K562 (cell line): ENCODE measurements around the gene SRPK2. TPM values are rescaled to one million over a fixed set of nuclear protein-coding genes. Genes with fewer than 3 reads are reported as not detected.

Experiments used
- ATAC-seq: fragments of 200-7000 bp; cut with Tn5 transposase; 3 replicates; pipeline ENCODE4 v1.9.1; 2020; ENCODE audit warnings: moderate library complexity
- BruUV-seq: library from RNA; stranded (reverse); fragments of 400-500 nt; replicated peaks from 2 replicates; lab custom pipeline; 2021; lab: Mats Ljungman, UMichigan
- CTCF ChIA-PET: fragments of 300-600 bp; formaldehyde crosslinking; extraction: SDS; loops from one replicate; lab custom pipeline; 2021; ENCODE audit warnings: low intra/inter-chr PET ratio; lab: Yijun Ruan, JAX
- POLR2A ChIA-PET: fragments of 300-600, 350-650 bp; sonication (Branson Sonifier 250); formaldehyde crosslinking; extraction: SDS; loops from one replicate; lab custom pipeline; 2021; ENCODE audit warnings: antibody characterized with exemption, inconsistent platforms; lab: Yijun Ruan, JAX
- DNase-seq, 4 experiments: peaks; one replicate each; pipeline versions ENCODE4 v3.0.0 to v3.0.0-alpha.2; 2011 to 2018; ENCODE audit warnings: low spot score in 3 of 4, mixed read lengths in 3 of 4; ENCODE audit errors: extremely low read depth in 1 of 4
- FAIRE-seq: peaks from 2 replicates; lab custom pipeline; 2011; peaks lifted over from hg19 to GRCh38; lab: Jason Lieb, UNC
- H2AFZ ChIP-seq: 2 replicates; pipeline ENCODE4 v1.6.0; 2011; ENCODE audit warnings: low read depth, low read length, control low read depth, inconsistent platforms
- H3K27ac ChIP-seq: fragments of 200-600 bp; 3 replicates; pipeline ENCODE4 v1.8.0; 2011; ENCODE audit warnings: low read depth, mild to moderate bottlenecking, control low read depth, inconsistent platforms, low read length, moderate library complexity, mixed read lengths; ENCODE audit errors: extremely low read depth
- H3K27me3 ChIP-seq, 2 experiments: fragments of 300-600 bp in 1 of 2; 2 replicates in 1 of 2; 3 replicates in 1 of 2; pipeline versions ENCODE4 v1.6.0 to v1.8.0; 2011; ENCODE audit warnings: inconsistent platforms in 2 of 2, low read length in 2 of 2, mild to moderate bottlenecking in 1 of 2, mixed read lengths in 1 of 2, moderate library complexity in 1 of 2; ENCODE audit not compliant: control insufficient read depth in 2 of 2, insufficient read depth in 2 of 2
- H3K36me3 ChIP-seq: fragments of 300-600 bp; 3 replicates; pipeline ENCODE4 v1.8.0; 2011; ENCODE audit warnings: mild to moderate bottlenecking, low read length, inconsistent platforms; ENCODE audit not compliant: control insufficient read depth, insufficient read depth
- H3K4me1 ChIP-seq, 2 experiments: fragments of 200-600 bp in 1 of 2; replicated peaks in 1 of 2; 2 replicates in 1 of 2; 3 replicates in 1 of 2; pipeline versions ENCODE4 v1.5.1 to v1.8.0; 2011; ENCODE audit warnings: inconsistent platforms in 2 of 2, low read length in 2 of 2, mild to moderate bottlenecking in 1 of 2, mixed read lengths in 1 of 2, moderate library complexity in 1 of 2; ENCODE audit not compliant: control insufficient read depth in 2 of 2, insufficient read depth in 2 of 2
- H3K4me2 ChIP-seq: 2 replicates; pipeline ENCODE4 v1.6.1; 2011; ENCODE audit warnings: low read length, control low read depth, inconsistent platforms, mixed read lengths; ENCODE audit not compliant: insufficient read depth
- H3K4me3 ChIP-seq: fragments of 200-600 bp; sonication (generic), shearing (Covaris generic); 2 replicates; pipeline ENCODE4 v1.5.1; 2016; ENCODE audit warnings: control low read depth, inconsistent platforms
- H3K79me2 ChIP-seq: fragments of 200-600 bp; 3 replicates; pipeline ENCODE4 v1.8.0; 2011; ENCODE audit warnings: low read length, inconsistent platforms; ENCODE audit not compliant: control insufficient read depth, insufficient read depth
- H3K9ac ChIP-seq, 2 experiments: 2 replicates each; pipeline versions ENCODE4 v1.6.0 to v1.6.1; 2011; ENCODE audit warnings: low read depth in 2 of 2, low read length in 2 of 2, control low read depth in 1 of 2, inconsistent platforms in 1 of 2, mild to moderate bottlenecking in 1 of 2, mixed read lengths in 1 of 2; ENCODE audit not compliant: insufficient read depth in 1 of 2
- H3K9me1 ChIP-seq: one replicate; pipeline ENCODE4 v1.6.0; 2011; ENCODE audit warnings: inconsistent platforms, mild to moderate bottlenecking, low read length, moderate library complexity; ENCODE audit not compliant: control insufficient read depth, insufficient read depth
- H3K9me3 ChIP-seq: replicated peaks from 2 replicates; pipeline ENCODE4 v1.5.1; 2011; ENCODE audit warnings: low read depth, low read length, inconsistent platforms; ENCODE audit not compliant: control insufficient read depth, insufficient read depth
- H4K20me1 ChIP-seq: replicated peaks from 2 replicates; pipeline ENCODE4 v1.6.1; 2011; ENCODE audit warnings: low read length, inconsistent platforms, mixed read lengths; ENCODE audit not compliant: control insufficient read depth, insufficient read depth
- ETS2 ChIP-seq: IDR thresholded peaks from 2 replicates; pipeline ENCODE4 v1.6.1; 2016; ENCODE audit warnings: borderline replicate concordance, missing genetic modification characterization, mild to moderate bottlenecking, moderate library complexity, missing compliant biosample characterization; ENCODE audit not compliant: poor library complexity, severe bottlenecking
- GTF2A2 ChIP-seq: IDR thresholded peaks from 2 replicates; pipeline ENCODE4 v1.6.1; 2016; ENCODE audit warnings: mild to moderate bottlenecking, missing genetic modification characterization, missing compliant biosample characterization
- JUNB ChIP-seq: fragments of 450-650 bp; formaldehyde crosslinking; conservative IDR thresholded peaks from 2 replicates; pipeline ENCODE4 v1.4.0; 2020; ENCODE audit warnings: mild to moderate bottlenecking
- MCM5 ChIP-seq: fragments of 450-650 bp; IDR thresholded peaks from 2 replicates; pipeline ENCODE4 v1.6.1; 2016; ENCODE audit warnings: low read depth
- MED1 ChIP-seq: sonication (generic); formaldehyde crosslinking; IDR thresholded peaks from 2 replicates; pipeline ENCODE4 v1.8.1; 2023; ENCODE audit warnings: missing genetic modification reagents, borderline replicate concordance
- PCBP2 ChIP-seq: fragments of 200-400 bp; formaldehyde crosslinking; IDR thresholded peaks from 2 replicates; pipeline ENCODE4 v1.6.1; 2018; ENCODE audit warnings: low read length, low read depth, mild to moderate bottlenecking, moderate library complexity; ENCODE audit not compliant: poor library complexity, severe bottlenecking
- SIRT6 ChIP-seq: IDR thresholded peaks from one replicate; pipeline ENCODE4 v1.6.1; 2012; ENCODE audit warnings: low read depth, mild to moderate bottlenecking, control low read depth, inconsistent platforms, low read length, moderate library complexity
- WHSC1 ChIP-seq: IDR thresholded peaks from one replicate; pipeline ENCODE4 v1.6.1; 2012; ENCODE audit warnings: low read length, control low read depth, inconsistent platforms
- ZBED1 ChIP-seq: IDR thresholded peaks from 2 replicates; pipeline ENCODE4 v1.6.1; 2014
- ZNF146 ChIP-seq: IDR thresholded peaks from one replicate; pipeline ENCODE4 v1.6.1; 2018; ENCODE audit warnings: missing compliant biosample characterization; ENCODE audit not compliant: unreplicated experiment
- ZNF57 ChIP-seq: fragments of 450-650 bp; formaldehyde crosslinking; IDR thresholded peaks from 2 replicates; pipeline ENCODE4 v1.4.0; 2020; ENCODE audit warnings: mild to moderate bottlenecking, moderate library complexity
- ZNF780A ChIP-seq: fragments of 250-450 bp; sonication (Bioruptor Pico); IDR thresholded peaks from 2 replicates; pipeline ENCODE4 v1.5.0; 2021; ENCODE audit warnings: mild to moderate bottlenecking
- WGBS: fragments of 100-300 bp; shearing (Covaris generic); methylation state at CpG from one replicate; pipeline ENCODE4 v1.1.6; 2016; ENCODE audit warnings: low coverage, mixed read lengths; ENCODE audit not compliant: insufficient coverage; ENCODE audit errors: missing lambda C conversion rate; 5-methylcytosine and 5-hydroxymethylcytosine counted together
- in situ Hi-C: fragments of 300-500 bp; cut with MboI; formaldehyde crosslinking; loops from 4 replicates; pipeline ENCODE4 v1.15.0; 2018; ENCODE audit warnings: inconsistent platforms, mixed read lengths
- intact Hi-C: fragments of 100-400 bp; cut with micrococcal nuclease; formaldehyde crosslinking; loops from 2 replicates; pipeline ENCODE4 v1.14.2; 2022
- polyA plus RNA-seq, 8 experiments: library from polyadenylated mRNA; depleted of rRNA in 4 of 8; stranded (reverse) in 5 of 8; unstranded in 3 of 8; fragments of >200 nt; fragmentation: Nextera tagmentation in 2 of 8; fragmentation: Illumina TruSeq in 1 of 8; extraction: Ambion mirVana in 2 of 8; extraction: Trizol in 1 of 8; gene quantifications; 2 replicates each; pipeline versions ENCODE4 v1.2.1 to v1.2.3, GENCODE V29; 2011 to 2014; ENCODE audit warnings: inconsistent platforms in 1 of 8, missing spikeins in 1 of 8
- total RNA-seq, 7 experiments: library from RNA; depleted of rRNA in 6 of 7; stranded (reverse); fragments of >200 nt in 6 of 7; fragmentation: Illumina TruSeq in 2 of 7; extraction: Trizol in 2 of 7; gene quantifications; 2 replicates each; pipeline versions ENCODE4 v1.2.1 to v1.2.3, GENCODE V29; 2011 to 2021; ENCODE audit warnings: low replicate concordance in 1 of 7
- TF ChIP-seq, protein P1 (sequence below): fragments of 250-450 bp; sonication (Bioruptor Pico); IDR thresholded peaks from 2 replicates; pipeline ENCODE4 v1.4.0; 2020; ENCODE audit warnings: mild to moderate bottlenecking, moderate library complexity, borderline replicate concordance

SRPK2 gene
- total and polyA plus RNA-seq, 9 of the 15 experiments (the other 6 are each of a cell fraction or from before 2014, with no cell fraction given) = 21.5 to 44.7 (median 33.3) TPM

DNA sequence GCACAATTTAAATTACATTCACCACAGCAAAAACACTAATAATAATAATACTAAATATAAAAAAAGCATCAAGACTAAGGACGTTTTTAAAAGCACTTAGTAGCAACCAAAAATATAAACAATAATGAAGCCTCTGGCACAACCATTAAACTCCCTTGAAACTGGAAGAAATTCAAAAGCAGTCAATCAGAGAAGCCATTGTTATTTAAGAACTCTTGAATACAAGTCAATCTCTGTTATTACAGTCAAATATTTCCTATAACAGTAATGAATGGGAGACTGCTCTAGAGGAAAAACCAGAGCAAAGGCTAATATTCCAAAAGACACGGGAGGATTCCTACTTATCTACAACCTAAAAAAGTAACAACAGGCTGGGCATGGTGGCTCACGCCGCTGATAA is 210.5 kb downstream of the SRPK2 start:
- Histone ChIP-seq H3K4me3 (no peak overlapping the region), H3K4me2 (no peak overlapping the region), H4K20me1 (no peaks in the 10 kb centered on the region), H3K4me1 (no peaks in the 10 kb centered on the region), H3K79me2 (peaks cover 3% of the 10 kb centered on the region; the same call in 1 of the 3 replicates), H3K27me3 (no peaks in the 10 kb centered on the region), H3K9me3 (no peaks in the 10 kb centered on the region), H2AFZ (no peak overlapping the region), H3K36me3 (no peaks in the 10 kb centered on the region), H3K9ac (no peak overlapping the region), H3K9me1 (no peaks in the 10 kb centered on the region), H3K27ac (no peak overlapping the region)
- ChIA-PET POLR2A (no interaction called here), CTCF (no interaction called here)
- WGBS = 51% methylated on average over 4 of the region's 4 CpGs
- no peak for DNase-seq
- no TSS peak for BruUV-seq
- in situ Hi-C loops = no loop called here
- ATAC-seq = no peak
- TF ChIP-seq MED1 (CRISPR knock-in tag) (no peak), MCM5 (no peak), ZNF146 (no peak), PCBP2 (no peak), ZBED1 (no peak), SIRT6 (no peak), ETS2 (no peak), ZNF780A (CRISPR knock-in tag) (no peak), JUNB (CRISPR knock-in tag) (no peak), GTF2A2 (tag) (no peak), WHSC1 (no peak), ZNF57 (CRISPR knock-in tag) (no peak)
- TF ChIP-seq, protein P1, sequence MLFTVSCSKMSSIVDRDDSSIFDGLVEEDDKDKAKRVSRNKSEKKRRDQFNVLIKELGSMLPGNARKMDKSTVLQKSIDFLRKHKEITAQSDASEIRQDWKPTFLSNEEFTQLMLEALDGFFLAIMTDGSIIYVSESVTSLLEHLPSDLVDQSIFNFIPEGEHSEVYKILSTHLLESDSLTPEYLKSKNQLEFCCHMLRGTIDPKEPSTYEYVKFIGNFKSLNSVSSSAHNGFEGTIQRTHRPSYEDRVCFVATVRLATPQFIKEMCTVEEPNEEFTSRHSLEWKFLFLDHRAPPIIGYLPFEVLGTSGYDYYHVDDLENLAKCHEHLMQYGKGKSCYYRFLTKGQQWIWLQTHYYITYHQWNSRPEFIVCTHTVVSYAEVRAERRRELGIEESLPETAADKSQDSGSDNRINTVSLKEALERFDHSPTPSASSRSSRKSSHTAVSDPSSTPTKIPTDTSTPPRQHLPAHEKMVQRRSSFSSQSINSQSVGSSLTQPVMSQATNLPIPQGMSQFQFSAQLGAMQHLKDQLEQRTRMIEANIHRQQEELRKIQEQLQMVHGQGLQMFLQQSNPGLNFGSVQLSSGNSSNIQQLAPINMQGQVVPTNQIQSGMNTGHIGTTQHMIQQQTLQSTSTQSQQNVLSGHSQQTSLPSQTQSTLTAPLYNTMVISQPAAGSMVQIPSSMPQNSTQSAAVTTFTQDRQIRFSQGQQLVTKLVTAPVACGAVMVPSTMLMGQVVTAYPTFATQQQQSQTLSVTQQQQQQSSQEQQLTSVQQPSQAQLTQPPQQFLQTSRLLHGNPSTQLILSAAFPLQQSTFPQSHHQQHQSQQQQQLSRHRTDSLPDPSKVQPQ = no peak
- intact Hi-C loops = no loop called here
- no peak for FAIRE-seq
